GM18505 (cell line): ENCODE measurements around the gene ALK.

Experiments
- ATAC-seq: cut with Tn5 transposase; IDR thresholded peaks from one replicate; pipeline ENCODE4 v1.9.1; 2021; ENCODE audit not compliant: unreplicated experiment
- POLR2A ChIP-seq: IDR thresholded peaks from 4 replicates; pipeline ENCODE4 v1.6.1; 2011; ENCODE audit warnings: borderline replicate concordance; ENCODE audit not compliant: insufficient read depth, insufficient read length; ENCODE audit errors: extremely low read depth

Gene ALK

GRCh38 chr2:29469516-29469915, 451.9 kb downstream of the ALK start:
- no peak for ATAC-seq
- TF ChIP-seq POLR2A = no peak

DNA sequence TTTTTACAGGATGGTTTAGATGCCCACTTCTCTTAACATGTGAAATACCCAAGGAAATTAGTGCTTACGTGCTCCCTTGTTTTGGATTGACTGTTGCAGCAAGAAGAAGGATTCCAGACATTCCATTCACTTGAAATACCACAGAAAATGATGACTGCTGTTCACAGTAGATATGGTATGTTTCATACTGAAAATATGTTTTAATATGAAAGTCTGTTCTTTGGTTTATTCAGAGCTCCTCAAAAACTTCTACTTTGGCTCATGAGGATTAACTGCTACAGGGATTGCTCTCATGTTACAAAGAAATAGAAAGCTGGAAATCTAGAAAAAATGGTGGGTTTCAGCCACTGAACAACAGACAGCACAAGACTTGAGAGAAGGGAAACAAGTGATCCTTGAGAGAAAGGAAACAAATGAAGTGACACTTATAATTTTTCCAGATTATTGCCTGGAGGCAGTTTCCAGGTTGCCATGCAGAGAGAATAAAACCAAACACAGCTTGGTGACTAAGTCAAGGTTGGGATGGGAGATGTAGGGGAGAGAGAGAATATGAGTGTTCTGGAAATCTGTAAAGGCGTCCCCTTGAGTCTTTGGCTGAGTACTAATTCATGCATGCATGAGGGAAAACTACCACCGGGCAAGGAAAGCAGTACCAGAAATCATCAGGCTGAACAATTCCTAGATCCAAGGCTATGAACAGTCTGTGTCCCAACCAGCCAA, 458.0 kb downstream of the ALK start:
- no peak for ATAC-seq
- no peak for TF ChIP-seq POLR2A

DNA sequence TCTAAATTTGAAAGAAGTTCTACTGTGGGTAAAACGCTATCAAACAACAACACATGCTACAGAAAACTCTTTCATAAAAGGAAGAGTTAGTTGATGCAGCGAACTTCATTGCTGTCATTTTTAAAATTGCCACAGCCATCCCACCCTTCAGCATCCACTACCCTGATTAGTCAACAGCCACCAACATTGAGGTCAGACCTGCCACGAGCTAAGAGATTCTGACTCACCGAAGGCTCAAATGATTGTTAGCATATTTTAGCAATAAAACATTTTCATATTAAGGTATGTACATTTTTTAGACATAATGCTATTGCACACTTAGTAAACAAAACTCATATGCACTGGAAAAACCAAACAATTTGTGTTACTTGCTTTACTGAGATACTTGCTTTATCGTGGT, 459.1 kb downstream of the ALK start:
- no peak for TF ChIP-seq POLR2A
- ATAC-seq = no peak

DNA sequence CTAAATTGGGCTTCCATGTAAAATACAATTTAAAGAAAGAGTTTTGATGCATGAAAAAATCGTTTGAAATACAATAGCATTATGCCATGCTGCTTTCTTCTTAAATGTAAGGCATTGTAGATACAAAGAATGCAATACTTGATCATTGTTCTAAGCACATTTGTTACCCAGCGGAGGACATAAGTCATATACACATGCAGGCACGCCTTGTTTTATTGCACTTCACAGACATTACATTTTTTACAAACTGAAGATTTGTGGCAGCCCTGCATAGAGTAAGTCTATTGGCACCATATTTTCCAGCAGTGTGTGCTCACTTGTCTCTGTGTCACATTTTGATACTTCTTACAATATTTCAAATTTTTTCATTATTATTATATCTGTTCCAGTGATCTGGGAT, 461.2 kb downstream of the ALK start:
- TF ChIP-seq POLR2A = no peak
- no peak for ATAC-seq

- TF ChIP-seq POLR2A = no peak
- ATAC-seq = no peak
Observed at GRCh38 chr2:29459445-29460179, 461.8 kb downstream of the ALK start.

DNA sequence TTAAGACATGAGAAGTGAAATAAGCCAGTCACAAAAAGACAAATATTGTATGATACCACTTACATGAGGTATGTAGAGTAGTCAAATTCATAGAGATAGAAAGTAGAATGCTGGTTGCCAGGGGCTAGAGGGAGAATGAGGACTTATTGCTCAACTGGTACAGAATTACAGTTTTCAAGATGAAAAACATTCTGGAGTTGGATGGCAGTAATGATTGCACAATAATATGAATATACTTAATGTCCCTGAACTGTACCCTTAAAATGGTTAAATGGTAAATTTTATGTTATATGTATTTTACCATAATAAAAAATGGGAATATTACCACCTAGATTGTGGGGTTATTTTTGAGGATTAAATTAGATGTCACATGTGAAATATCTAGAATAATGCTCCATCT, 465.0 kb downstream of the ALK start:
- ATAC-seq = no peak
- no peak for TF ChIP-seq POLR2A

- ATAC-seq = no peak
- TF ChIP-seq POLR2A = no peak
Observed at GRCh38 chr2:29455200-29455860, 466.1 kb downstream of the ALK start.

GRCh38 chr2:29452036-29452435, 469.4 kb downstream of the ALK start:
- no peak for ATAC-seq

GRCh38 chr2:29450596-29451222, 470.7 kb downstream of the ALK start:
- no peak for ATAC-seq
- TF ChIP-seq POLR2A = no peak

More at GRCh38 chr2:29452036-29452435, 469.4 kb downstream of the ALK start:
- TF ChIP-seq POLR2A = no peak

DNA sequence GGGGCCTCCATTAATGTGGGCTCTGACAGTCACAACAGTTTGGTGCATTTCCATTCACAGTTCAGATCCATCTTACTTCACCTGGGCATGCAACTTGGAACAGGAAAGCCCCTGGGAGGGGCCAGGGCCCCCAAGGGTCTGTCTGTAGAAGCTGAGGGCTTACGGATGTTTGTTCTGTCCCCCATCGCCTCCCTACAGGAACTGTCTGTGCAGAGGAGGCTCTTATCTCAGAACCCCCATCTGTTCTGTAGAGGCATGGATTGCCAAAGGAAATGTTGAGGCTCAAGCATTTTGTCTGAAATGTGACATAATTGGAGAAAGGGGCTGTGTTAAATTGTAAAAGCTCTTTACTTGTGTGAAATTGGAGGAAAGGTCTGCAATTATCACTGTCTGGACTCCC, 471.9 kb downstream of the ALK start:
- ATAC-seq = no peak
- no peak for TF ChIP-seq POLR2A

- TF ChIP-seq POLR2A = no peak
- ATAC-seq = no peak
Observed at GRCh38 chr2:29448096-29448688, 473.2 kb downstream of the ALK start.

GRCh38 chr2:29447513-29447912, 473.9 kb downstream of the ALK start:
- TF ChIP-seq POLR2A = no peak
- no peak for ATAC-seq

GRCh38 chr2:29446847-29447246, 474.5 kb downstream of the ALK start:
- no peak for ATAC-seq
- no peak for TF ChIP-seq POLR2A
